Activated CD4-positive, alpha-beta T cell treated with anti-CD3 and anti-CD28 coated beads, Interleukin-2, Interleukin-4, amounts not matched to agents 100 ng/mL and 50 ng/mL, durations not matched to agents 16 hours and 8 hours (primary cell): ENCODE results near the gene NEMP1.

ENCODE experiments used
- DNase-seq: peaks from one replicate; pipeline ENCODE4 v3.0.0-alpha.2; 2020; ENCODE audit warnings: low spot score

NEMP1 gene

DNA sequence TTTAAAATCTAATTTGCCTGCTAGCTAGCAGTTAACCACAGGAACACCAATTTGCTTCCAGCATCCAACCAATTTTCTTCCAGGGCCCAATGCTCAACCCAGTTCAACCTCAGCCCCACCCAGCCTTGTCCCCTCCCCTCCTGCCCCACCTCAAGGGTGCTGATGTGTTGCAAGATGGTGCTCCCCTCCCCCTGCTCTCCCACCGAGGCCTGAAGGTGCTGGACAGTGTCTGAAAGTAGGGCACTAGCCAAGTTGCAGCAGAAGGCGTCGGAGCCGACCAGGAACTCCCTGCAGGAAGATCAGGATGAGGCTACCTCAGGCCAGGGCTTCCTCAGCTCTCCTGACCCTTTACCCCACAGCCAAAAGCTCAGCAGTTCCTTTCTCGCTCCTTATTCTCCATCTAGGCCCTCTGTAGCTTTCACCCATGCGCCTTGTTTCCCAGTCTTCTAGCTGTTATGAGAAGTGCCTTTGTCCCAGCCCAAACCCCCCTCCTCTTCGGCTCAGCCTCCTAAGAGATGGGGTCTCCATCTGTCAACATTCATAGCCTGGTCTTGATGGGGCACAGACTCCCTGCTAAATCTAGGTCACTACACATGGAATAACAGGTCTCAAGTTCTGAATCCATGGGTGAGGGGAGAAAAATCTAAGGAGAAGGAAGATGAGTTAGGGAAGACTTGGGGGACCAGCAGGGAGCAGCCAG lies 29.0 kb upstream of the NEMP1 start:
- no peak for DNase-seq

DNA sequence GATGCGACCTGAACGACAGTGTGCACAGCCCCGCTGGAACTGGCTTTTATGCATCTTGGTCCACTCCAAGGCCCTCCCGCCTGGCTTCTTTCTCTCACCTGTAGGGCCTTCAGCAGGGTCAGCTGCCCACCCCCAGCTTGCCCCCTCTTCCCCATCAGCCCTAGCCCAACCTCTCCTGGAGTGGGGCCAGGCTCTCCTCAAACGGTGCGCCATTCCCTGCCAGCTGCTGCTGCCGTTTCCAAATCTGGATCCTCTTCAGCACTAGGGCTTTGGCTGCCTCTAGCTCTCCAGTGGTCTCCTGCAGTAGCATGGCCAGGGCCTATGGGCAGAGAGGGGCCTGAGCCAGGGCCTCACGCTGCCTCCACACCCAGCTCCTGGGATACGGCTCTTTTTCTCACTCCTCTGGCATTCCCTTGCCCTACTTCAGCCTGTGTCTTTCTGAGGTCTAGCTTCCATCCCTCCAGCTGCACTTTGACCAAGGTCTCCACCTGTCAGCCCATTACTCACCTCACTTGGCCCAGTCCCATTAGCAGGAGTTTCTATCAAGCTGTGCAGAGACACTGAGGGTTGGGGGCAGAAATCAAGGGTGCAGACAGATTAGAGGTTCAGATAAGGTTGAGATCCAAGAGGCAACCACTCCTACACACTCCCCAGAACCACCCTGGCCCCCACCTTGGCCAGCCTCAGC lies 27.6 kb upstream of the NEMP1 start:
- DNase-seq = no peak

DNA sequence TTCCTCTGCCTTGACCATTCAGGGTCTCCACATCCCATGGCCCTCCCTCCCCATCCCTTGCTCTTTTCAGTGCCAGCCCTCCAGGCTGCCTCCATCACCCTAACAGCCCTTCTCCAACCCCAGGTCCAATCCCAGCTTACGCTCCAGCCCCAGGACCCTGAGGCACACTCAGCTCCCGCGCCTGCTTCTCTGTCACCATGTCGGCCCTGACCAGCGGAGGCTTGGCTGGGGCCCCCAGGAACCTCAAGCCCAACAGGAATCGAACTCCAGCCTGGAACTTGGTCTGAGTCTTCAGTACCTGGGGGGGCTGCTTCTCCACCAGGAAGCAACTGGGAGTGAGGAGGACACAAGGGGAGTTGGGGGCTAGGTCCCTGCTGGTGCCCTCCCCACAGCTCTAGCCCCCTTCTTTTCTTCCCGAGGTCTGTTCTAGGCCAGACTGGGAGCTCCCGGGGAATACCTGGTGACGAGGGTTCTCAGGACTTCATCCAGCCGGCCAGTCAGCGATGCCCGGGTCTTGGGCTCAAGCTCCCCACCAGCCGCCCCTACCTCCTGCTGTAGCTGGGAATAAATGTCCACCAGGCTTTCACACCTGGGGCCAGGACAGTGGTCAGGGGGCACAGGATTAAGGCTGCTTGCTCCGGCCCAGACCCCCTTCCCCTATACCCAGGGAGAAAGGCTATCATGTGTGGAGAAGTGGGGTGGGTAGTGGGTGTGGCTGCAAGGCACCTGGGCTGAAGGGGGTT lies 26.6 kb upstream of the NEMP1 start:
- DNase-seq = no peak

DNA sequence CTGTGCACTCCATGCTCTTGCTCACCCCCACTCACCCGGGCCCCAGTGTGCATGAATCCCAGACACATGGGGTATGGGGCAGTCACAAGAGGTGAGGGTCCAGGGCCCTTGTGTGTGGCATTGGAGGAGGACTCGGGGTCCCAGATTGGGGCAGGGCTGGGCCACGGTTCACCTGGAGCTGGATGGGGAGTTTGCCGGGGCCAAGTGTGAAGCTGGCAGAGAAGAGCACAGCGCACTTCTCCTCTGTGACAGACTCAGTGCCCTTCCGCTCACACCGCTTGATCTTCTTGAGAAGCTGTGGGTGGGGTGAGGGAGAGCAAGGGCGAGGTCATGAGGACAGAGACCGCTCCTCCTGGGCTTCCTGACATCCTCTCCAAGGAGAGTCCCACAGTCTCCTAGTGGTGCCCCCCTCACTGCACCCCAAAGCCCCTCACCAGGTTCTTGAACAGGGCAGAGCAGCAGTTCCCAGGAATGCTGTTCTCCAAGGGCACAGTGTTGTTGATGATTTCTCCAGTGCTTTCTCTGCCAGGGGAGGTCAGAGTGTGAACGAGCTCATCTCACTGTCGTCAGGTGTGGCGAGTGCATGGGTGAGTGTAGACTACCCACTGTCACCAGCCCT lies 25.8 kb upstream of the NEMP1 start:
- DNase-seq = no peak

DNA sequence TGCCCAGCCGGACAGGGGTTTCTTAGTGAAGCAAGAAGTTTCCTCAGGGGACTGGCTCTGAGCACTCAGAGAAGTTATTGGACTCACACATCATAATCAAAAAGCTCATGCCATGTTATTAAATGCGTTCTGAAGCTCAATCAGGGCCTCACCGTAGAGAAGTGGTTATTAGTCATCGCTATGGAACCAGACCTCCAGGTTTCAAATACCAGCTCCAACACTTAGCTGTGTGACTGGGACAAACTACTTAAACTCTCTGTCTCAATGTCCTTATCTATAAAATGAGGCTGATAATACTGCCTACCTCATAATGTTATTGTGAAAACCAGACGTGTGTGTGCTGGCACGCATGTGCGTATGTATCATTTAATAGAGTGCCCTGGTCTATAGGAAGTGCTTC lies 25.3 kb upstream of the NEMP1 start:
- no peak for DNase-seq

DNA sequence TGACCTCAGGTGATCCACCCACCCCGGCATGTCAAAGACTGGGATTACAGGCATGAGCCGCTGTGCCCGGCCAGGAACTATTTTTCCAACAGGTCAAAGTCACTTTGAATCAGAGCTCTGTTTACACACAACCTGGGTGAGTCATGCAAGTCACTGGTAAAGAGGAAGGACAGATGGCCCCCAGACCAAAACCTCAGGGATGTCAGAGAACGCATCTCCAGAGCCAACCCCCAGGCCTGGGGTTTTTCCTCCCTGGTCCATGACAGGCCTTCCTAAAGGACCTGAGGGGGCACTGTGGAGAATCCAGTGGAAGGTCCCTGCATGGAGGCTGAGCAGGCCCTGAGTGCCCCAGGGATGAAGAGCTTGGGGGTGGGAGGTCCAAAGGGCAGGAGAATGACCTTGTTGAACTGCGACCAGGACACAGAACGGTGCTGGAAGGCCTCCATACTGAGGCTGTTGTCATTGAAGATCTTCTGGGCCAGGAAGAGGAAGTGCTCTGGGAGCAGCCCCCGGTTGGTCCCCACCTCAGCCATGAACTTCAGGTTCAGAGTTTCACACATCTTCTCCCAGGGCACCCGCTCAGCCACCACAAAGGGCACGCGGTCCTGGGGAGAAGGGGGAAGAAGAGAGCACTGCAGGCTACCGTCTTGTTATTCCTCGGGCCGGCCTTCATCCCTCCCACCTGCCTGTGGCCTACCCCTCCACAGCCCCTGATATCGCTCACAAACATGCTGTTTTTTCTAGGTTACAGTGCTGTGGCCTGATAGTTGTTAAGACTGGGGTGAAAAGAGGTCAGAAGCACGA lies 23.5 kb upstream of the NEMP1 start:
- no peak for DNase-seq

DNA sequence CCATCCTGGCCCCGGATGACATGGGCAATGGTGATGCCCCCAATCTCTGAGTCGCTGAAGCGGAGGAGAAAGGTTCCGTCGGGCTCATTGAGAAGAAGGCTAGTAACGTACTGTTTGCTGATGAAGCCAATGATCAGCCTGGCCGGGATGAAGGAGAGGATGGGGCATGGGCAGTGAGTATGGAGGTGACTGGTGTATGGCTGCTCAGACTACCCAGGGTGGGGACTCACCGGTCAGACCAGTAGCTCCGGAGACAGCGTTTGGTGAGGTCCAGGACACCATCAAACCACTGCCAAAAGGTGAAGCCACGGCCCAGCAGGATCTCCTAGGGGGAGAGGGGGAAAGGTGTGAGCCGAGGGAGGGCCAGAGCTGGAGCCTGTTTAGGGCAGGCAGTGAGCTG lies 21.2 kb upstream of the NEMP1 start:
- DNase-seq = no peak

DNA sequence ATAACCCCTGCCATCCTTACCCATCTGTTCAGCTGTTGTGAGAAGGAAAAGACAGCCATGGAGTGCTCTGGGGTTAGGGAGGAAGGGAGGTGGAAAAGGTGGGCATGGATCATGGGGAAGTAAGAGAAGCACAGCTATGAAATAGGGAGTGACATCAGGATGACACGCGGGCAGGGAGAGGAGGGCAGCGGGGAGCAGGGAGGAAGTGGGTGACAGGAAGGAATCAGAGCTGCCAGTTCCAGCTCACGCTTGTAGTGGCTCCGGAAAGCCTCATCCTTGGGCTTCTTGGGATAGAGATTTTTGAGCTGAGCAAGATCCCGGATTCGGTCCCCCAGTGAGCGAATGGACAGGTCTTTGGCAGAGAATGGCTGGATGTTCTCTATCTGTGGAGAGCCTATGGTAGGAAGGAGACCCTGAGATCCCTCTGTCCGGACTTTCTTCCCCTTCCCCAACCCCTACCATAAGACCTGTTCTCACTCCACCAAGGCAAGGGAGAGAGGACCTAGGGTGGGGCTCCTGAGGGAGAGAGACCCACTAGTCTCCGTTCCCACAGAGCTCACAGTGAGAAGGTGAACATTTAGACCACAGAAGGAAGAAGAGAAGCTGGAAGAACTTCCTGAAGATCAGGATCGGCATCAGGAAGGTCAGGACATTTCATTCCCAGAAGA lies 20.6 kb upstream of the NEMP1 start:
- DNase-seq = no peak

DNA sequence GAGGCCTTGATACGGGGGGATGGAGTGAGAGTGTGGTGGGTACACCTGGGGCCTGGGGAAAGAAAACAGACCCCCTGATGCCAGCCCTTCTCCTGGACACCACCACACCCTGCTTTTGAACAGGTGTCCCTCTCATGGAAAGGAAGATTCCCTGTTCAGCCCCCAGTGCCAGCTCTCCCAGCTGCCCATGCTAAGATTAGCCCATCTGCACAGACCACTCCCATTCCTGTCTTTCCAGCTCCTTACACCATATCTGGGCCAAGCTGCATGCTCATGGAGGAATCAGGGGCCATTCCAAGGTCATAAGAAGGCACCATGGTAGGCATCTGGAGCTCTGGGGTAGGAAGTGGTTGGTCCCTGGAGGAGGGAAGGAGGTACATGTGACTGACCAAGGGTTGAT lies 20.0 kb upstream of the NEMP1 start:
- DNase-seq = no peak

DNA sequence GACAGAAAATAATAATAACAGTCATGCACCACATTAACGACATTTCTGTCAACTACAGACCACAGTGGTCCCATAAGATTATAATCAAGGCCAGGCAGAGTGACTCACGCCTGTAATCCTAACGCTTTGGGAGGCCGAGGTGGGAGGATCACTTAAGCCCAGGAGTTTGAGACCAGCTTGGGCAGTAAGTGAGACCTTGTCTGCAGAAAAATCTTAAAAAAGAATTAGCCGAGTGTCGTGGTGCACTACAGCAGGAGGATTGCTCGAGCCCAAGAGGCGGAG lies 18.9 kb upstream of the NEMP1 start:
- DNase-seq = no peak

DNA sequence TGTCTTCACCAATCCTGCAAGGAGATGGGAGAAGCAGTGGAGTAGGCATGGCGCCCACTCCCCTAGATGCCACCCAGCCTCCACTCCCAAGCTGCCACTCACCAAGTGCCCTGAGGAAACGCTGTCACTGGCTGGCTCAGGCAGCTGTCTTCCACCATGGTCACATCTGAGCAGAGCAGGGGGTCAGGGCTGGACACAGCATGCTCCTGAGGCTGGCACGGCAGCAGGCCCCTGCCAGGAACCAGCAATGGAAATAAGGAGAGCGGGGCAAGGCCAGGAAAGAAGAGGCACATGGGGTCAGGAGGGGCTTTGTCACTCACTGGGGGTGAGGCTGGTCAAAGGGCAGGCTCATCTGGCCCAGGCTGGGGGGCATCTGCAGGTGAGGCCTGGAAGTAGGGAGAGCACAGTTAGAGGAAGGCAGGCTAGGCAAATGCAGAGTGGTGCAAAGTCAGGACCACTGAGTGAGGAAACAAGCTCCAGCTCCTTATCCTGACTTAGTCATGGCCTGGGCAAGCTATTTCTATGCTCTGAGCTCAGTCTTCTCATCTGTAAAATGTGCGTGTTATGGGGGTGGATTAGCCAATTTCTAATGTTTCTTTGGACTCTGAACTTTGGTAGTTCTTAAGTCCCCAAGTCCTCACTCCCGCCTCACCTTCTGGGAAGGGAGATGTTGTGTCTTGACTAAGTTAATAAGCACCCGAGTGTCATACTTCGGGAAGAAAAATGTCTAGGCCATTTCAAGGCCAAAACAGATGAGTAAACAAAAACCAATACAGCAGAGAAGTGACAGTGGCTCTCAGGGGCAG lies 18.4 kb upstream of the NEMP1 start:
- no peak for DNase-seq

DNA sequence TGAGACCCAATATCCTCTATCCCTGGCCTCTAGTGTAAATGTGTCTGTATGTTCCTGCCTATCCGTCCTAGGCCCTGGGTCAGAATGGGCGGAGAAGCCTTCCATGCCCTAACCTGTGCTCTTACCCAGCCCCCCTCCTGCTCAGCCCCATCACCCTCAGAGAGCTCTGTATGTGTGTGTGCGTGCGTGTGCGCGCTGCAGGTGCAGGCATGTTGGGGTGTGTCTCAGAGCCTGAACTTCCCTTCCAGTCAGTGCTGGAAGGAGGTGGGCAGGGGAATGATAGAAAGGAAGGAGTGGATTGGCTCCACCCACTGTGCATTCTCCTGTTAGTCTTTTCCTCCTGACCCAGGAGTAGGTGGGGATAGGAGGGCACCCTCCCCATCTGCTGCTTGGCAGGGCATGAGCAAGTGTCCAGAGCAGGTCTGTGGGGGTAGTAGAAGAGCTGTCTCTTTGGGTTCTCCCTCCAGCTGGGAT lies 17.5 kb upstream of the NEMP1 start:
- no peak for DNase-seq

DNA sequence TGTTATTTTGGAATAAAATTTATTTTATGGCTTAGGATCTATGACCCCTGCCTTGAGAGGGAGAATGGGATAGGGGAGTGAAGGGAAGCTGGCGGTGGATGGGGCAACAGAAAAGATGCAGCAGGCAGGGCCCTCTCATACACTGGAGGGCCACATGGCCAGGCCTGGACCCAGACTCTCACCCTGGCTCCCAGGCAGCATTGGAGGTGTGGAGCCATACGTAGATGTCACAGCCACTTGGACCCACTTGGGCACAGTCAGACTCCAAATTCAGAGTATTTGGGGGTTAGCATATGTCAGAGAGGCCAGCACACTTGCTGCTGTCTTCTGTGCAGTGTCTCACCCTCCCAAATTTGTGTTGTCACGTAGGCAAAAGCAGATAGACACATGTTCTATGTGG lies 16.8 kb upstream of the NEMP1 start:
- no peak for DNase-seq

DNA sequence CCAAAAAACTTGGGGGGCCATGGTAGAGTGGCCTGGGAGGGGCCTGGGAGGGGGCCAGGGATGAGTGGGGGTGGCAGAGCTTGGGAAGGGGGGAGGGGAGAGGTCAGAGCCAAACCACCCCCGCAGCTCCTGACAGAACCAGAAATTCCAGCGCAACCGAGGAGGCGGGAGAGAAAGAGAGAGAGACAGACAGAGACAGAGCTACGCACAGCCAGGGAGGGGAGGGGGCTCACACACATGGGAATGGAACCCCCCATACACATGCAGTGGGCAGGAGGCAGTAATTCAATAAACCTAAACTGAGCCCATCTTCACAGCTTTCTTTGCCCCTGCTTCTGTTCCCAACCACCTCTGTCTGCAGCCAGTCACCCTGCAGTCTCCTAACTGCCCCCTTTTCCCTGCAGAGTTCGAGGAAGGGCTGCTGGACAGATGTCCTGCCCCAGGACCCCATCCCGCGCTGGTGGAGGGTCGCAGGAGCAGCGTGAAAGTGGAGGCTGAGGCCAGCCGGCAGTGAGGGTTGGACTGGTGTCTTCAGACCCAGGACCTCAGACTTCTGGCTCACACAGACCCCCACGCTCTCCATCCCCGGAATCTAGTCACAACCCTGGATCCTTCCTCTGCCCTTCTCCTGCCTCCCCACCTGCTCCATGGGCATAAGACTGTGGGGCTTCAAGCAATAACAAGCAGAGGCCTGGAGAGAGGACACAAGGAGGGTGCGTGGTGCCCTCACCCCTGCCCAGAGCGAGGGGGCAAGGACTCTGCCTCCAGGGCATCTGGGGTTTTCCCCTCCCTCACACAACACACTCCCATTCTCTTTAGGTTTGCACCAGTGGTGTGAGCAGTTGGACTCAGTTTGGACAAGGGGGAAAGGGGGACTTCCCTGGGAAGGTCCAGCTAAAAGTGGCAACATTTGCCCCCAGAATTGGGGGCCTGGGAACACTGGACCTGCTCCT lies 15.9 kb upstream of the NEMP1 start:
- no peak for DNase-seq

DNA sequence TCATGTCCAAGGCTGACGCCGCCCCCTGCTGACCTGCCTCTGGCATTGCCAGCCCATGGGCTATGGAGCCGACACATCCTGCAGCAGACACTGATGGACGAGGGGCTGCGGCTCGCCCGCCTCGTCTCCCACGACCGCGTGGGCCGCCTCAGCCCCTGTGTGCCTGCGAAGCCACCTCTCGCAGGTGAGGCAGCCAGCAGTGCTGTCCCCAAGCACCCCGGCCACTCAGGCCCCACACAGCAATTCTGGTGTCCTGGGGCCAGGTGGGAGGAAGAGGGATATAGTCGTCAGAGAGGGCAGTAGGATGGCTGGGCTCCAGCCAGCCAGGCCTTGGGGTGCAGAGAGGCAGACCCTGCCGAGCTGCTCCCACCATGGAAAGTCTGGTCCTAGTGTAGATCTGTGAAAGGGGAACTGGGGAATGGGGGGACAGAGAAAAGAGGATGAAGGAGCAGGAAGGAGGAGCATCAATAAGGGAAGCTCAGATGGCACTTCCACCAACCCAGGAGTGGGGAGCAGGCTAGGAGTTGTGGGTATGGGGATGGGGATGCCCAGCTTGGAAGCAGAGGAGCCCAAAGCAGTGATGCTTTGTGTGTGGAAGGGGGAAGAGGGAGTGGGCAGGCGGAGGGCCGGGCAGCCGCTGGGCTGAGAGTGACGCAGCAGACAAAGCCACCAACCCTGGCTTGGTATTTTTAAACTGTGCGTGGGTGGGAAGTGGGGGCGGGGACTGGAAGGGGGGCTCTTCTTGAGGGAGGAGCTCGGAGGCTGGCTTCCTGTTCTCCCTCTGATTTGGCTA lies 15.0 kb upstream of the NEMP1 start:
- DNase-seq = peak; percentile 65

DNA sequence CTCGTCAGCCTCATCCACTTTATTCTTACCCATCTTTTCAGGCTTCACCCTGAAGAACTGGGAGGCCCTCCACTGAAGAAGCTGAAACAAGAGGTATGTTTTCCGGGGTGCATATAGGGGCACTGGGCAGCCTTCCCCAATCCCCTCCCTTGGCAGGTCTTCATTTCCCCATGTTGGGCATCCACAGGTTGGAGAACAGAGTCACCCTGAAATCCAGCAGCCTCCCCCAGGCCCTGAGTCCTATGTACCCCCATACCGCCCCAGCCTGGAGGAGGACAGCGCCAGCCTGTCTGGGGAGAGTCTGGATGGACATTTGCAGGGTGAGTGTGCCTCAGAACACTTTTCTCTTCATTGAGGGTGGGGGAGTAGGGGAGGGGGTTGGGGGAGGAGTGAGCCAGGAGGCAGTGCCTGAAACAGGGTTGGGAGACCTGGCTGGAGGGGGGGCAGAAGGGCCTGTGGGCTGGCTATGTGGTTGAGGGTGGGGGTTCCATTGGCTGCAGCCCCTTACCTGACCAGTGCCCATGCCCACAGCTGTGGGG lies 14.4 kb upstream of the NEMP1 start:
- no peak for DNase-seq

DNA sequence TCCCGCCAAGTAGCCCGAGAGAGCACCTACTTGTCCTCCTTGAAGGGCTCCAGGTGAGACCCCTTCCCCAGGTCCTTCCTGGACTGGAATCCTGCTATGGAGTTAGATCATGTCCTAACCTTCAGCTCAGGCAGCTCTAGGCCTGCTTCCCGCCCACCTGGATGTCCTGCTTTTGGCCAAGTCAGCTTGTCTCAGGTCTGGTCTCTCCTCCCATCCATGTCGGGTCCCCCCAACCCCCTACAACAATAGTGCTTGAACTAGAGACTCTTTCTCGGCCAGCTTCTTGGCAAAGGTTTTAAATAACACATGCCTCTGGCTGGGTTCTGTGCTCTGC lies 13.9 kb upstream of the NEMP1 start:
- no peak for DNase-seq
